Common myeloid progenitor, CD34-positive (primary cell): ENCODE results near the gene ELOVL5.

ENCODE experiments used
- CTCF ChIA-PET: fragments of 350-600 bp; sonication (Branson Sonifier 250); formaldehyde crosslinking; loops from one replicate; lab custom pipeline; 2021; ENCODE audit warnings: antibody characterized with exemption; lab: Charles Lee
- POLR2A ChIA-PET: fragments of 350-600 bp; sonication (Branson Sonifier 250); formaldehyde crosslinking; loops from one replicate; lab custom pipeline; 2021; ENCODE audit warnings: antibody characterized with exemption; lab: Charles Lee
- DNase-seq, 3 donors: peaks; one replicate each; pipeline versions ENCODE4 v3.0.0 to v3.0.0-alpha.2; 2013
- H3K27ac ChIP-seq, 2 experiments: 1 replicate in 1 of 2; 2 replicates in 1 of 2; pipeline ENCODE4 v1.7.0; 2013; ENCODE audit warnings: inconsistent platforms in 2 of 2, low read length in 2 of 2, mild to moderate bottlenecking in 2 of 2, low read depth in 1 of 2, moderate library complexity in 1 of 2; ENCODE audit not compliant: severe bottlenecking in 2 of 2, insufficient read depth in 1 of 2, poor library complexity in 1 of 2
- H3K27me3 ChIP-seq, 5 experiments: replicated peaks in 2 of 5; 1 replicate in 3 of 5; 2 replicates in 2 of 5; pipeline versions ENCODE4 v1.6.1 to v1.7.0; 2013; ENCODE audit warnings: low read length in 4 of 5, mild to moderate bottlenecking in 2 of 5, moderate library complexity in 2 of 5, inconsistent platforms in 1 of 5; ENCODE audit not compliant: insufficient read depth in 5 of 5, control insufficient read depth in 4 of 5
- H3K36me3 ChIP-seq, 4 experiments: 1 replicate in 2 of 4; 2 replicates in 2 of 4; pipeline versions ENCODE4 v1.6.1 to v1.7.0; 2013; ENCODE audit warnings: low read length in 3 of 4, control low read depth in 1 of 4, mild to moderate bottlenecking in 1 of 4; ENCODE audit not compliant: control insufficient read depth in 4 of 4, insufficient read depth in 4 of 4
- H3K4me1 ChIP-seq, 4 experiments: 1 replicate in 3 of 4; 2 replicates in 1 of 4; pipeline versions ENCODE4 v1.6.1 to v1.7.1; 2013; ENCODE audit warnings: low read length in 3 of 4, mild to moderate bottlenecking in 3 of 4, control low read depth in 1 of 4, inconsistent platforms in 1 of 4, moderate library complexity in 1 of 4; ENCODE audit not compliant: control insufficient read depth in 4 of 4, insufficient read depth in 4 of 4; ENCODE audit errors: control extremely low read depth in 1 of 4
- H3K4me3 ChIP-seq, 7 experiments: 1 replicate in 4 of 7; 2 replicates in 3 of 7; pipeline versions ENCODE4 v1.5.1 to v1.7.0; 2013; ENCODE audit warnings: mild to moderate bottlenecking in 7 of 7, low read length in 6 of 7, moderate library complexity in 6 of 7, inconsistent platforms in 2 of 7, low read depth in 2 of 7, control low read depth in 1 of 7; ENCODE audit not compliant: insufficient read depth in 4 of 7, control insufficient read depth in 1 of 7; ENCODE audit errors: extremely low read depth in 1 of 7
- H3K9me3 ChIP-seq, 5 experiments: 1 replicate in 4 of 5; 2 replicates in 1 of 5; pipeline versions ENCODE4 v1.6.1 to v1.7.1; 2013; ENCODE audit warnings: low read length in 4 of 5, mild to moderate bottlenecking in 2 of 5, inconsistent platforms in 1 of 5, low read depth in 1 of 5, moderate library complexity in 1 of 5; ENCODE audit not compliant: control insufficient read depth in 4 of 5, insufficient read depth in 2 of 5; ENCODE audit errors: control extremely low read depth in 1 of 5
- WGBS: methylation state at CpG from one replicate; pipeline ENCODE4 v1.1.5; 2013; ENCODE audit not compliant: insufficient coverage; 5-methylcytosine and 5-hydroxymethylcytosine counted together

ELOVL5 gene

GRCh38 chr6:53382421-53382820 lies 33.7 kb upstream of the ELOVL5 start:
- Histone ChIP-seq H3K27ac (no peak overlapping the region), H3K36me3 (no peaks in the 10 kb centered on the region), H3K4me3 (no peak overlapping the region), H3K27me3 (no peaks in the 10 kb centered on the region), H3K9me3 (no peaks in the 10 kb centered on the region), H3K4me1 (no peaks in the 10 kb centered on the region)
- POLR2A ChIA-PET = no interaction called here
- CTCF ChIA-PET = no interaction called here
- WGBS = 100% methylated on average over 3 of the region's 5 CpGs
- DNase-seq = no peak

- no peaks in the 10 kb centered on the region for H3K27me3 ChIP-seq
- H3K4me1 ChIP-seq = no peaks in the 10 kb centered on the region
- H3K9me3 ChIP-seq = no peaks in the 10 kb centered on the region
- H3K4me3 ChIP-seq = no peak overlapping the region
- H3K27ac ChIP-seq = no peak overlapping the region
- WGBS = 99% methylated on average over 7 of the region's 7 CpGs
- ChIA-PET CTCF (interaction anchor here (0.5 kb wide), 1 partner anchor 12 kb away, joined by 3 read pairs; no protein-coding TSS in a partner anchor), POLR2A (no interaction called here)
- no peaks in the 10 kb centered on the region for H3K36me3 ChIP-seq
- DNase-seq = no peak
Measured at GRCh38 chr6:53378208-53378607, 29.5 kb upstream of the ELOVL5 start.

DNA sequence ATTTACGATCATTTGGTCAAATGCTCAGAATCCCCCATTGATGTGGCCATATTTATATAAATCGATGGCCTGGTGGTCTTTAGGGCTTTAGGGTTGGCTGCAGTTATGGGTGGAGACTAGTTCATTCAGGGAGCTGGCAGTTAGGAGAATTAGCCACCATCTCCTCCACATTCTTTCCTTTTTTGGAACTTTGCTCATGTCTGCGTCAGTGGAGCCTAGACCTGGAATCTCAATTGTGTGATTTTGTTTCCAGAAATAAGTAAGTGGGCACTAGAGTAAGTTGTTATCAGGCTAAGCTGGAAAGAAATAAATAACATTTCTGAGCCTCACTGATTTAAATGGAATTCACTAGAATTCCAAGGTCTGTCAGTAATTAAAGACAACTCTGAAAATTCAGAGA lies 29.0 kb upstream of the ELOVL5 start:
- Histone ChIP-seq H3K27me3 (no peaks in the 10 kb centered on the region), H3K27ac (no peak overlapping the region), H3K9me3 (no peaks in the 10 kb centered on the region), H3K4me3 (no peak overlapping the region), H3K4me1 (no peaks in the 10 kb centered on the region), H3K36me3 (no peaks in the 10 kb centered on the region)
- CTCF ChIA-PET = interaction anchor here (0.5 kb wide), 1 partner anchor 12 kb away, joined by 3 read pairs; no protein-coding TSS in a partner anchor
- POLR2A ChIA-PET = no interaction called here
- WGBS = 100% methylated on average over 1 of the region's 3 CpGs
- no peak for DNase-seq

- Histone ChIP-seq H3K27ac (no peak overlapping the region), H3K36me3 (no peaks in the 10 kb centered on the region), H3K9me3 (no peaks in the 10 kb centered on the region), H3K4me1 (no peaks in the 10 kb centered on the region), H3K4me3 (no peak overlapping the region), H3K27me3 (no peaks in the 10 kb centered on the region)
- no CpG with 5 or more reads among the region's 1 CpG for WGBS
- POLR2A ChIA-PET = no interaction called here
- CTCF ChIA-PET = no interaction called here
- no peak for DNase-seq
Measured at GRCh38 chr6:53377289-53377688, 28.5 kb upstream of the ELOVL5 start.

DNA sequence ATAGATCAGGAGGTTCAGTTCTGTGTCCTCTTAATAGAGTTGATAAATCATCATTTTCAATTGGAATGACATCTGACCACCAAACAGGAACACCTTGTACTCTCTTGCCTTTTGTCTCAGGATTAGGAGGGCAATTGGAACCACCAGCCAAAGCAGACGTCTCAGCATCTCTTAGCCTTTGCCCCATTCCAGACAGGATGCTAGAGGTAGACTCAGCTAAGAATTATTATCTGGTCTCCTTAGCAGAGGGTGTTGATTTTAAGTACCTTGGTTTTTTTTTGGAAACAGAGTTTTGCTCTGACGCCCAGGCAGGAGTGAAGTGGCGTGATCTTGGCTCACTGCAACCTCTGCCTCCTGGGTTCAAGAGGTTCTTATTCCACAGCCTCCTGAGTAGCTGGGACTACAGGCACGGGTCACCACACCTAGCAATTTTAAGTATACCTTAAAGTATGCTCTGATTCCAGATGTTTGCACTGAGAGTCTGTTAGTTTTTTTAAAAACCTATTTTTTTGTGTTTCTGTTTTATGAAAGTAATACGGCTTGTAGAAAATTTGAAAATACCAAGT lies 28.0 kb upstream of the ELOVL5 start:
- H3K4me3 ChIP-seq = no peak overlapping the region
- DNase-seq = no peak
- no peak overlapping the region for H3K27ac ChIP-seq
- POLR2A ChIA-PET = no interaction called here
- CTCF ChIA-PET = no interaction called here
- no peaks in the 10 kb centered on the region for H3K36me3 ChIP-seq
- no peaks in the 10 kb centered on the region for H3K27me3 ChIP-seq
- no peaks in the 10 kb centered on the region for H3K9me3 ChIP-seq
- 97% methylated on average over 4 of the region's 5 CpGs for WGBS
- H3K4me1 ChIP-seq = no peaks in the 10 kb centered on the region

GRCh38 chr6:53375847-53376246 lies 27.1 kb upstream of the ELOVL5 start:
- POLR2A ChIA-PET = no interaction called here
- H3K9me3 ChIP-seq = no peaks in the 10 kb centered on the region
- no peaks in the 10 kb centered on the region for H3K27me3 ChIP-seq
- no peak for DNase-seq
- no peaks in the 10 kb centered on the region for H3K36me3 ChIP-seq
- H3K4me1 ChIP-seq = no peaks in the 10 kb centered on the region
- no peak overlapping the region for H3K4me3 ChIP-seq
- CTCF ChIA-PET = no interaction called here
- H3K27ac ChIP-seq = no peak overlapping the region

DNA sequence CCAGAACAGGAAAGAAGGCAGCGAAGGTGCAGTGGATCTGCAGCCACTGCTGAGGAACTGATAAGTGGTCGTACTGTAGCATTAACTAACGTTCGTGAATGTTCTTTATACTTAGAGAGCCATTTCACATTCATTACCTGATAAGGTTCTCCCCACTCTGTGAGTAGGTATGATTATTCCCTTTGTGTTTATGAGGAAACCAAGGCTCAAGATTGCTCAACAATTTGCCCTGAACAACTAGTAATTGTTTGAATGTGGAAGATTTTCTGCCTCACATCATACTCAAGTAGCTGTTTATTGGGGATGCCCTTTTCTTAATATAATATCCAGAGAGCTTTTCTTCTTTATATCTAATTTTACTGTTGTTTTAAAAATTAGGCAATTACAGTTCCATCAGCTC lies 24.9 kb upstream of the ELOVL5 start:
- Histone ChIP-seq H3K4me3 (no peak overlapping the region), H3K9me3 (no peaks in the 10 kb centered on the region), H3K36me3 (no peaks in the 10 kb centered on the region), H3K4me1 (no peaks in the 10 kb centered on the region), H3K27me3 (no peaks in the 10 kb centered on the region), H3K27ac (no peak overlapping the region)
- DNase-seq = no peak
- 100% methylated on average over 1 of the region's 4 CpGs for WGBS
- ChIA-PET POLR2A (no interaction called here), CTCF (no interaction called here)
